Osteoblast (primary cell): ENCODE results near the gene PTPN14. TPM values are rescaled to one million over a fixed set of nuclear protein-coding genes. Genes with fewer than 3 reads are reported as not detected.

Experiments
- DNase-seq: peaks from one replicate; pipeline ENCODE4 v3.0.0; 2011; ENCODE audit warnings: low spot score, mixed read lengths; ENCODE audit not compliant: insufficient read length; ENCODE audit errors: missing footprints
- H2AFZ ChIP-seq: 2 replicates; pipeline ENCODE4 v1.6.0; 2011; ENCODE audit warnings: mild to moderate bottlenecking, low read length
- H3K27ac ChIP-seq: 2 replicates; pipeline ENCODE4 v1.5.1; 2011; ENCODE audit warnings: mild to moderate bottlenecking, low read depth, low read length, moderate library complexity
- H3K27me3 ChIP-seq: 2 replicates; pipeline ENCODE4 v1.6.0; 2012; ENCODE audit warnings: mild to moderate bottlenecking, control low read depth, inconsistent platforms, low read length, moderate library complexity; ENCODE audit not compliant: insufficient read depth
- H3K36me3 ChIP-seq: 2 replicates; pipeline ENCODE4 v1.5.1; 2011; ENCODE audit warnings: mild to moderate bottlenecking, low read length, control low read depth, moderate library complexity; ENCODE audit not compliant: insufficient read depth
- H3K4me1 ChIP-seq: 2 replicates; pipeline ENCODE4 v1.5.1; 2011; ENCODE audit warnings: mild to moderate bottlenecking, low read length, control low read depth, moderate library complexity; ENCODE audit not compliant: insufficient read depth
- H3K4me2 ChIP-seq: 2 replicates; pipeline ENCODE4 v1.6.0; 2011; ENCODE audit warnings: mild to moderate bottlenecking, low read length; ENCODE audit not compliant: insufficient read depth
- H3K4me3 ChIP-seq: fragments of 200-600 bp; sonication (generic); 3 replicates; pipeline ENCODE4 v1.5.1; 2012; ENCODE audit warnings: mild to moderate bottlenecking, low read length, inconsistent platforms; ENCODE audit not compliant: insufficient read depth
- H3K79me2 ChIP-seq: 2 replicates; pipeline ENCODE4 v1.6.0; 2012; ENCODE audit warnings: mild to moderate bottlenecking, low read length, control low read depth, inconsistent platforms; ENCODE audit not compliant: insufficient read depth
- H3K9me3 ChIP-seq: 2 replicates; pipeline ENCODE4 v1.5.1; 2011; ENCODE audit warnings: low read depth, low read length, control low read depth
- H4K20me1 ChIP-seq: 2 replicates; pipeline ENCODE4 v1.6.0; 2012; ENCODE audit warnings: mild to moderate bottlenecking, low read length, control low read depth; ENCODE audit not compliant: insufficient read depth
- CTCF ChIP-seq: IDR thresholded peaks from 2 replicates; pipeline ENCODE4 v1.5.1; 2011; ENCODE audit warnings: mild to moderate bottlenecking, low read depth, low read length, moderate library complexity; ENCODE audit errors: extremely low read depth
- total RNA-seq: library from RNA; depleted of rRNA; stranded (reverse); fragments of >200 nt; gene quantifications from 2 replicates; pipeline ENCODE4 v1.2.3, GENCODE V29; 2012

The PTPN14 gene
- total RNA-seq, 1 donor, result 131 TPM

- Histone ChIP-seq H4K20me1 (peaks cover 96% of the 10 kb centered on the region), H2AFZ (no peak overlapping the region), H3K36me3 (peaks cover 32% of the 10 kb centered on the region), H3K27ac (no peak overlapping the region), H3K4me2 (no peak overlapping the region), H3K27me3 (no peaks in the 10 kb centered on the region), H3K4me3 (no peak overlapping the region), H3K79me2 (peaks cover 100% of the 10 kb centered on the region), H3K9me3 (no peaks in the 10 kb centered on the region), H3K4me1 (peaks cover 57% of the 10 kb centered on the region)
- no peak for TF ChIP-seq CTCF
- no peak for DNase-seq
Measured at GRCh38 chr1:214544791-214545190, 6.6 kb downstream of the PTPN14 start.

GRCh38 chr1:214542275-214543199 is 8.9 kb downstream of the PTPN14 start:
- H3K4me1 ChIP-seq, result peaks cover 57% of the 10 kb centered on the region
- H3K9me3 ChIP-seq, result no peaks in the 10 kb centered on the region
- TF ChIP-seq CTCF, result no peak
- no peak for DNase-seq
- peaks cover 27% of the 10 kb centered on the region for H3K36me3 ChIP-seq
- no peak overlapping the region for H3K4me3 ChIP-seq
- H4K20me1 ChIP-seq, result peaks cover 94% of the 10 kb centered on the region
- no peak overlapping the region for H2AFZ ChIP-seq
- no peak overlapping the region for H3K27ac ChIP-seq
- no peaks in the 10 kb centered on the region for H3K27me3 ChIP-seq
- H3K79me2 ChIP-seq, result peaks cover 100% of the 10 kb centered on the region
- no peak overlapping the region for H3K4me2 ChIP-seq

GRCh38 chr1:214541693-214542092 is 9.7 kb downstream of the PTPN14 start:
- Histone ChIP-seq H2AFZ (no peak overlapping the region), H3K27ac (no peak overlapping the region), H3K27me3 (no peaks in the 10 kb centered on the region), H3K4me2 (peak overlapping the region; percentile 10), H3K4me3 (no peak overlapping the region), H3K36me3 (peaks cover 26% of the 10 kb centered on the region), H3K79me2 (peaks cover 100% of the 10 kb centered on the region), H4K20me1 (peaks cover 95% of the 10 kb centered on the region), H3K9me3 (no peaks in the 10 kb centered on the region), H3K4me1 (peaks cover 49% of the 10 kb centered on the region)
- no peak for DNase-seq
- no peak for TF ChIP-seq CTCF

GRCh38 chr1:214541206-214541605 is 10.2 kb downstream of the PTPN14 start:
- Histone ChIP-seq H3K4me1 (peaks cover 44% of the 10 kb centered on the region), H3K4me3 (no peak overlapping the region), H3K79me2 (peaks cover 100% of the 10 kb centered on the region), H4K20me1 (peaks cover 95% of the 10 kb centered on the region), H3K27ac (peak overlapping the region; percentile 19), H3K36me3 (peaks cover 21% of the 10 kb centered on the region), H3K9me3 (no peaks in the 10 kb centered on the region), H3K4me2 (peak overlapping the region; percentile 10), H3K27me3 (no peaks in the 10 kb centered on the region), H2AFZ (no peak overlapping the region)
- DNase-seq, result no peak
- no peak for TF ChIP-seq CTCF
